BLaER1 treated with 17β-estradiol and CSF1 and Interleukin-3, amounts not matched to agents 10 nM and 100 nM (cell line): ENCODE results near the gene MUC5AC.
"Not testable (repeated sequence)": the region's sequence is repeated elsewhere in the genome, so short reads cannot be mapped to it uniquely, and the experiment has no call there.

Experiments used
- H3K27ac ChIP-seq, 11 experiments: shearing (Covaris generic); formaldehyde crosslinking; 2 replicates each; pipeline ENCODE4 v1.8.1; 2022
- H3K27me3 ChIP-seq, 11 experiments: shearing (Covaris generic); formaldehyde crosslinking; 2 replicates each; pipeline ENCODE4 v1.8.1; 2022
- H3K36me3 ChIP-seq, 11 experiments: shearing (Covaris generic); formaldehyde crosslinking; 2 replicates each; pipeline ENCODE4 v1.8.1; 2022
- H3K4me1 ChIP-seq, 10 experiments: shearing (Covaris generic); formaldehyde crosslinking; 2 replicates each; pipeline ENCODE4 v1.8.1; 2022
- H3K4me2 ChIP-seq, 11 experiments: shearing (Covaris generic); formaldehyde crosslinking; 2 replicates each; pipeline ENCODE4 v1.8.1; 2022
- H3K4me3 ChIP-seq, 10 experiments: shearing (Covaris generic); formaldehyde crosslinking; 2 replicates each; pipeline ENCODE4 v1.8.1; 2022
- H3K9ac ChIP-seq, 11 experiments: shearing (Covaris generic); formaldehyde crosslinking; 2 replicates each; pipeline ENCODE4 v1.8.1; 2022
- H3K9me3 ChIP-seq, 11 experiments: shearing (Covaris generic); formaldehyde crosslinking; replicated peaks in 1 of 11; 2 replicates each; pipeline ENCODE4 v1.8.1; 2022
- H4K20me1 ChIP-seq, 11 experiments: shearing (Covaris generic); formaldehyde crosslinking; 2 replicates each; pipeline ENCODE4 v1.8.1; 2022
- Cebpa-rat ChIP-seq, 11 experiments: shearing (Covaris generic); IDR thresholded peaks; 2 replicates each; pipeline ENCODE4 v1.8.1; 2022

Gene MUC5AC

DNA sequence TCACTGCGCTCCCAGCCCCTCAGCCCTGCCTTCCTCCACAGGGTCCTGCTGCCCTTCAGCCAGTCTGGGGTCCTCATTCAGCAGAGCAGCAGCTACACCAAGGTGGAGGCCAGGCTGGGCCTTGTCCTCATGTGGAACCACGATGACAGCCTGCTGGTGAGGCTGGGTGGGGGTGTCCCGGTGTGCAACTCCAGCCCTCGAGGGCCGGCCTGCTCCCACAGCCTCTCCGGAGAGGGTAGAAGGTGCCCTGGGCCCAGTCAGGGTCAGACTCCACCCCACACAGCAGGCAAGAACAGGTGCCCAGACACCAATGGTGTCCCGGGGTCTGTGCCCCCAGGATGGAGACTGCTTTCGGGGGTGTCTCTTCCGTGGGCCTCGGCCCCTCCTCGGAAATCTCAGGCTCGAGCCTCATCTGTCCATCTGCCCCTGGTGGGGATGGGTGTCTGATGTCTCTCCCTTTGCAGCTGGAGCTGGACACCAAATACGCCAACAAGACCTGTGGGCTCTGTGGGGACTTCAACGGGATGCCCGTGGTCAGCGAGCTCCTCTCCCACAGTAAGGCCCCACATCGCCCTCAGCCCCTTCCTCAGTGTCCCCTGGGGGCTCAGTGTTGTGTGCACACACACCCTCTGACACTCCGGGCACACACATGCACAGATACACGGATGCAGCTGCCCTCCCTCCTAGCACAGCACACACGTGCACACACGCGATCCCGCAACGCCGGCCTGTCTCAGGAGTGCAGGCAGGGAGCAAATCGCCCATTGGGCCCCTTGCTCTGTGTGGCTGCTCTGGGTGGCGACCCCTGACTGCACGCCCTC, 4.9 kb downstream of the MUC5AC start:
- H3K4me2 ChIP-seq, result no peak overlapping the region
- no peak for TF ChIP-seq Cebpa-rat (IDR thresholded peaks at IDR 0.05)
- peaks cover 0 to 31% (median 0%) of the 10 kb centered on the region in 11 experiments; a peak in 1 of 22 replicates for H4K20me1 ChIP-seq
- H3K27ac ChIP-seq, result no peak overlapping the region
- no peak overlapping the region for H3K4me3 ChIP-seq
- H3K4me1 ChIP-seq, result no peaks in the 10 kb centered on the region
- no peaks in the 10 kb centered on the region for H3K27me3 ChIP-seq
- no peaks in the 10 kb centered on the region for H3K36me3 ChIP-seq
- no peak overlapping the region for H3K9ac ChIP-seq
- no peaks in the 10 kb centered on the region for H3K9me3 ChIP-seq

- Histone ChIP-seq H3K9me3 (no peaks in the 10 kb centered on the region), H3K4me1 (no peaks in the 10 kb centered on the region), H4K20me1 (peaks cover 0 to 31% (median 0%) of the 10 kb centered on the region in 11 experiments; a peak in 1 of 22 replicates), H3K4me2 (no peak overlapping the region), H3K9ac (no peak overlapping the region), H3K4me3 (no peak overlapping the region), H3K27ac (no peak overlapping the region), H3K27me3 (no peaks in the 10 kb centered on the region), H3K36me3 (no peaks in the 10 kb centered on the region)
- TF ChIP-seq Cebpa-rat (IDR thresholded peaks at IDR 0.05), result no peak
Measured at GRCh38 chr11:1163321-1163910, 5.7 kb downstream of the MUC5AC start.

DNA sequence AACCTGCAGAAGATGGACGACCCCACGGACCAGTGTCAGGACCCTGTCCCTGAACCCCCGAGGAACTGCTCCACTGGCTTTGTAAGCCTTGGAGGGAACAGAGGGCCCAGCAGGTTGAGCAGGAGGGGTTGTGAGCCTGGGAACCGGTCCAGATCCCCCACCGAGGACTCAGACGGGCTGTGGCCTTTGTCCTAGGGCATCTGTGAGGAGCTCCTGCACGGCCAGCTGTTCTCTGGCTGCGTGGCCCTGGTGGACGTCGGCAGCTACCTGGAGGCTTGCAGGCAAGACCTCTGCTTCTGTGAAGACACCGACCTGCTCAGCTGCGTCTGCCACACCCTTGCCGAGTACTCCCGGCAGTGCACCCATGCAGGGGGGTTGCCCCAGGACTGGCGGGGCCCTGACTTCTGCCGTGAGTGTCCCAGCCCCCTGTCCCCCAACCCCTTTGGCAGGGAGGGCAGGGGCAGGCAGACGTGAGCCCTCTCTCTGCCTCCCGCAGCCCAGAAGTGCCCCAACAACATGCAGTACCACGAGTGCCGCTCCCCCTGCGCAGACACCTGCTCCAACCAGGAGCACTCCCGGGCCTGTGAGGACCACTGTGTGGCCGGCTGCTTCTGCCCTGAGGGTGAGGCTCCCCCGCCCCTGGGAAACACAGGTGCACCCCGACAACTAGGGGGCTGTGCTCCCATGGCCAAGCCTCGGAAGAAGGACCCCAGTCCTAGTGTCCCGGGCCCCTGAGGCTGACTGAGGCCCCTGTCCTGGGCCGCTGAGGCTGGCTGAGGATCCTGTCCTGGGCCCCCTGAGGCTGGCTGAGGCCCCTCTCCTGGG, 6.4 kb downstream of the MUC5AC start:
- Histone ChIP-seq H3K9me3 (no peaks in the 10 kb centered on the region), H3K4me1 (no peaks in the 10 kb centered on the region)

DNA sequence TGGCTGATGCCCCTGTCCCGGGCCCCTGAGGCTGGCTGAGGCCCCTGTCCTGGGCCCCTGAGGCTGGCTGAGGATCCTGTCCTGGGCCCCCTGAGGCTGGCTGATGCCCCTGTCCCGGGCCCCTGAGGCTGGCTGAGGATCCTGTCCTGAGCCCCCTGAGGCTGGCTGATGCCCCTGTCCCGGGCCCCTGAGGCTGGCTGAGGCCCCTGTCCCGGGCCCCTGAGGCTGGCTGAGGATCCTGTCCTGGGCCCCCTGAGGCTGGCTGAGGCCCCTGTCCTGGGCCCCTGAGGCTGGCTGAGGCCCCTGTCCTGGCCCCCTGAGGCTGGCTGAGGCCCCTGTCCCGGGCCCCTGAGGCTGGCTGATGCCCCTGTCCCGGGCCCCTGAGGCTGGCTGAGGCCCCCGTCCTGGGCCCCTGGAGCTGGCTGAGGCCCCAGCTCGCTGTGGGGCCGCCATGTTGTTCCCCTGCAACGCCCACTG, 7.1 kb downstream of the MUC5AC start:
- not testable (repeated sequence) for H3K36me3 ChIP-seq, H3K9ac ChIP-seq, H3K9me3 ChIP-seq, H3K4me3 ChIP-seq, H3K27me3 ChIP-seq, H3K4me2 ChIP-seq, H3K27ac ChIP-seq, H3K4me1 ChIP-seq
- H4K20me1 ChIP-seq, result peaks cover 0 to 29% (median 0%) of the 10 kb centered on the region in 11 experiments; a peak in 1 of 22 replicates

More for the DNA sequence above, 6.4 kb downstream of the MUC5AC start:
- H4K20me1 ChIP-seq, result peaks cover 0 to 31% (median 0%) of the 10 kb centered on the region in 11 experiments; a peak in 1 of 22 replicates
- no peaks in the 10 kb centered on the region for H3K27me3 ChIP-seq
- no peak overlapping the region for H3K4me3 ChIP-seq
- H3K9ac ChIP-seq, result no peak overlapping the region
- no peak overlapping the region for H3K4me2 ChIP-seq
- H3K36me3 ChIP-seq, result no peaks in the 10 kb centered on the region
- no peak overlapping the region for H3K27ac ChIP-seq
- no peak for TF ChIP-seq Cebpa-rat (IDR thresholded peaks at IDR 0.05)

GRCh38 chr11:1165256-1166041, 7.7 kb downstream of the MUC5AC start:
- no peaks in the 10 kb centered on the region for H3K27me3 ChIP-seq
- peaks cover 0 to 1% (median 0%) of the 10 kb centered on the region in 11 experiments; a peak in 5 of 22 replicates for H3K9me3 ChIP-seq
- H3K9ac ChIP-seq, result no peak overlapping the region
- no peaks in the 10 kb centered on the region for H3K36me3 ChIP-seq
- H4K20me1 ChIP-seq, result peaks cover 0 to 23% (median 0%) of the 10 kb centered on the region in 11 experiments; a peak in 1 of 22 replicates
- H3K4me1 ChIP-seq, result no peaks in the 10 kb centered on the region
- H3K27ac ChIP-seq, result no peak overlapping the region
- no peak for TF ChIP-seq Cebpa-rat (IDR thresholded peaks at IDR 0.05)
- no peak overlapping the region for H3K4me2 ChIP-seq
- no peak overlapping the region for H3K4me3 ChIP-seq

GRCh38 chr11:1167256-1167655, 9.5 kb downstream of the MUC5AC start:
- no peaks in the 10 kb centered on the region for H3K36me3 ChIP-seq
- no peak for TF ChIP-seq Cebpa-rat (IDR thresholded peaks at IDR 0.05)
- no peak overlapping the region for H3K4me3 ChIP-seq
- no peaks in the 10 kb centered on the region for H3K27me3 ChIP-seq
- no peak overlapping the region for H3K4me2 ChIP-seq
- no peak overlapping the region for H3K9ac ChIP-seq
- peaks cover 0 to 19% (median 11%) of the 10 kb centered on the region in 11 experiments; a peak in 15 of 22 replicates for H3K9me3 ChIP-seq
- H4K20me1 ChIP-seq, result peaks cover 0 to 10% (median 0%) of the 10 kb centered on the region in 11 experiments; a peak in 1 of 22 replicates
- H3K27ac ChIP-seq, result no peak overlapping the region
- no peaks in the 10 kb centered on the region for H3K4me1 ChIP-seq

- H3K4me3 ChIP-seq, result no peak overlapping the region
- TF ChIP-seq Cebpa-rat (IDR thresholded peaks at IDR 0.05), result no peak
- no peaks in the 10 kb centered on the region for H3K27me3 ChIP-seq
- H3K4me2 ChIP-seq, result no peak overlapping the region
- peaks cover 0 to 21% (median 11%) of the 10 kb centered on the region in 11 experiments; a peak in 15 of 22 replicates for H3K9me3 ChIP-seq
- H3K4me1 ChIP-seq, result no peaks in the 10 kb centered on the region
- peaks cover 0 to 6% (median 0%) of the 10 kb centered on the region in 11 experiments; a peak in 1 of 22 replicates for H4K20me1 ChIP-seq
- H3K36me3 ChIP-seq, result no peaks in the 10 kb centered on the region
- H3K27ac ChIP-seq, result no peak overlapping the region
- no peak overlapping the region for H3K9ac ChIP-seq
Measured at GRCh38 chr11:1167751-1168231, 10.0 kb downstream of the MUC5AC start.

GRCh38 chr11:1168256-1168655, 10.5 kb downstream of the MUC5AC start:
- Histone ChIP-seq H4K20me1 (peaks cover 0 to 6% (median 0%) of the 10 kb centered on the region in 11 experiments; a peak in 1 of 22 replicates), H3K4me3 (no peak overlapping the region), H3K9me3 (peaks cover 0 to 24% (median 13%) of the 10 kb centered on the region in 11 experiments; a peak in 15 of 22 replicates), H3K27ac (no peak overlapping the region), H3K27me3 (no peaks in the 10 kb centered on the region), H3K4me1 (no peaks in the 10 kb centered on the region), H3K36me3 (no peaks in the 10 kb centered on the region), H3K9ac (no peak overlapping the region), H3K4me2 (no peak overlapping the region)
- no peak for TF ChIP-seq Cebpa-rat (IDR thresholded peaks at IDR 0.05)
